ENCODE data around the gene ACOXL.

- no peak for TF ChIP-seq CTCF (IDR thresholded peaks at IDR 0.05; ENCODE audit: low read depth, low read length, poor library complexity, severe bottlenecking)
- TF ChIP-seq EZH2phosphoT487 (IDR thresholded peaks at IDR 0.05; ENCODE audit: borderline replicate concordance, low read length): 0 out of 2 replicates have a peak, but pooled peaks have one; percentile 28
Observed at GRCh38 chr2:110748489-110748867, 16.1 kb downstream of the ACOXL start.
